GM18502 (cell line): ENCODE measurements around the gene MCMBP.
"Not testable (repeated sequence)": the region's sequence is repeated elsewhere in the genome, so short reads cannot be mapped to it uniquely, and the experiment has no call there.

Experiments
- ATAC-seq: cut with Tn5 transposase; IDR thresholded peaks from one replicate; pipeline ENCODE4 v1.9.1; 2021; ENCODE audit warnings: mild to moderate bottlenecking; ENCODE audit not compliant: unreplicated experiment, poor library complexity

MCMBP gene

DNA sequence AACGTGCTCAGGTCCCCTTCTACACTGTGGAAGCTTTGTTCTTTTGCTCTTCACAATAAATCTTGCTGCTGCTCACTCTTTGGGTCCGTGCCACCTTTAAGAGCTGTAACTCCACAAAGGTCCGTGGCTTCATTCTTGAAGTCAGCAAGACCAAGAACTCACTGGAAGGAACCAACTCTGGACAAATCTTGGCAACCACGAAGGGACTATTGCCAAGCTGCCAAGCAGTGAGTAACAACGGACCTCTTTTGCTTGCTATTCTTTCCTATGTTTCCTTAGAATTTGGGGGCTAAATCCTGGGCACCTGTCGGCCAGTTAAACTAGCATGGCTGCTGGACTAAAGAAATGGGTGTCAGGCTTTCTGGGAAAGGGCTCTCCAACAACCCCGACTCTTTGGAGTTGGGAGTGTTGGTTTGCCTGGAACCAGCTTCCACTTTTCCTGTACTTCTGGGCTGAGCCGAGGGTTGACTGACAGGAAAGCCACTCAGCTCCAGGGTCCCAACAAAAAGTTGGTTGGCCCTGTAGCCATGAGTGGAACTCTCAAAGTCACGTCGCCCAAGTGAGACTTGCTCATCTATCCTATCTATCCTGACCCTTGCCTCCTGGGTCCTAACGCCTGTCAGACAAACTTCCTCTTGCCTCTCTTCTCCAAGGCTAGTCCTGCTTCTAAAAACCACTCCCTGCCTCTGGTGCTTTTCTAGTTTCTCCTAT, 11.4 kb upstream of the MCMBP start:
- ATAC-seq = not testable (repeated sequence)

DNA sequence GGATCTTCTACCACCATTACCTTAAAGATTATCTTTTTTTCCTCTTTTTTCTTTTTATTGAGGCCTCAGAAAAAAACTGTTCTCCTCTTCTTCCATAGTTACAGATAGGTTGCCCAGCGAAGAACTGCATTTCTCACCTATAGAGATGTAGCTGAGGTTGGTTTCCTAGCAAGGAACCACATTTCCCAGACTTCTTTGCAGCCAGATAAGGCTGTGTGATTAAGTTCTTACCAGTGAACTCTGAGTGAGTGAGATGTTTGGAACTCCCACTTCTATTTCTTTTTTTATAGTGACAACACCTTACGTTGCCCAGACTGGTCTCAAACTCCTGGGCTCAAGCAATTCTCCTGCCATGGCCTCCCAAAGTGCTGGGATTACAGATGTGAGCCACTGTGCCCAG, 5.9 kb upstream of the MCMBP start:
- ATAC-seq = no peak

DNA sequence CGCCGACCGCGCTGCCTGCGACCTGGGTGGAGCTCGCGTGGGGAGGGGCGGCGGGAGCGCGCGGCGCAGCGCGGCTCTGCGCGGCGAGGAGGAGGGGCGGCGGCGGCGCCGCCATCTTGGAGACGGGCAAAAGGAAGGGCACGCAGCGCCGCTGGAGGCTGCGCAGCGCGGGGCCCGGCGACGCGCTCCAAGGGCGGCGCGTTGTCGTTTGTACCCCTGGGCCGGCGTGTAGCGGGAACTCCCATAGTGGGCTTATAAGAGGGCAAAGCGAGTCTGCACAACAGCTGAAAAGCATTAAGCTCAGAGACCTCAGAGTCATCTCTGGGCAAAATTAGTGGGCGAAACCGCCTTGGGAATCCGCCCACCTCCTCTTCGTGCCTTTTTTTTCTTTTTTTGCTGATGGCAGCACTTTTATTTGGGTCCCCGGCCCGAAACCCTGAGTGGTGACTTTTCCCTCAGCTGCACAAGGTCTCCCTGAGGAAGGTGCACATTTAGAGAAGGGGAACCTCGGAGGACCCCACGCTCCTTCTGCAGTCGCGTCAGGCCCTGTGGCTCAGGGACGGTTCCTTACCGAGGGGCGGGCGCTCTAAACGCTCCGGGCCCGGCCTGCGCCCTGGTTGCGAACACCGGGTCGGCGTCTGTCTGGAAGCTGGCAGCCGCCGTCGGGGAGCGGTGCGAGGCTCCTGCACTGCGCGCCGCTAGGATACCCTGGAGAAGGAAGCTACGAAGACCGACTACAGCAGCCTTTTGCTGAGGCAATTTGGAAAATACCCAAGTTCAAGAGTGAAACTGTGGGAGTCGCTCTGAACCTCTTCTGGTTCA, 428 bp upstream of the MCMBP start:
- peak; percentile 81 for ATAC-seq

DNA sequence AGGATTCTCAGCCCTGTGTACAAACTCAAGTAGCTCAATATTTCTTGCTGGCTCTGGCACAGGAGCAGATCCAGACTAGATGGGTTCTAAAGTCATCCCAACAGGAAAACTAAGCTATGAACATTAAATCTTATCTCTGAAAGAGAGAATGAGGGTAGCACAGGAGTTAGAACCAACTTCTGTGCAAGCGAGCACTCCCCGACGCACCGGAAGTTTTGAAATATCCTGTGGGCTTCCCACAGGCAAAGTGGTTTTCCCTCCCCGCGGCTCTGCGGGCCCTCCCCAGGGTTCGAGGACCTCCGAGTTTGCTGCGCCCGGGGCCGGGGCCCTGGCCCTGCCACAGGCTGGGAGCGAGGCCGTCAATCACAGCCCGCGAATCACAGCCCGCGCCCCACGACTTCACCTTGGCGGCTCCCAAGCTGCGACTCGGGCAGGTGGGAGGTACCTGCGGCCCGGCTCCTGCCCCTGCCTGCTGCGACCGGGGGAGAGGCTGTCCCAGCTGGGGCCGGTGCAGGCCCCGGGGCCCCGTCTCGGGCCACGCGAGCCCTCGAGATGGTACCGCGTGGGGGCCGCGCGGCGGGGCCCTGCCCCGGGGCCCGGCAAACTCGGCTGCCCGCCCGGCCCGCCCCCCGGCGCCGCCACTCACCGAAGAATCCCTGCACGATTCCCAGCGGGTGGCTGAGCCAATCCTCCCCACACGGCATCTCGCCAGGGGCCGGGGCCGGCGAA, 598 bp downstream of the MCMBP start:
- peak; percentile 46 for ATAC-seq

DNA sequence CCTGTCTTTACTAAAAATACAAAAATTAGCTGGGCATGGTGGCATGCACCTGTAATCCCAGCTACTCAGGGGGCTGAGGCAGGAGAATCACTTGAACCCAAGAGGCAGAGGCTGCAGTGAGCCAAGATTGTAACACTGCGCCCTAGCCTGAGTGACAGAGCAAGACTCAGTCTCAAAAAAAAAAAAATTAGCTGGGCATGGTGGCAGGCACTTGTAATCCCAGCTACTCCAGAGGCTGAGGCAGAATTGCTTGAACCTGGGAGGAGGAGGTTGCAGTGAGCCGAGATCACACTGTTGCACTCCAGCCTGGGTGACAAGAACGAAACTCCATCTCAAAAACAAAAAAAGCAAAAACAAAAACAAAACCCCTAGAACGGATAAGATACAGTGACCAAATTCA, 3.2 kb downstream of the MCMBP start:
- ATAC-seq = not testable (repeated sequence)

DNA sequence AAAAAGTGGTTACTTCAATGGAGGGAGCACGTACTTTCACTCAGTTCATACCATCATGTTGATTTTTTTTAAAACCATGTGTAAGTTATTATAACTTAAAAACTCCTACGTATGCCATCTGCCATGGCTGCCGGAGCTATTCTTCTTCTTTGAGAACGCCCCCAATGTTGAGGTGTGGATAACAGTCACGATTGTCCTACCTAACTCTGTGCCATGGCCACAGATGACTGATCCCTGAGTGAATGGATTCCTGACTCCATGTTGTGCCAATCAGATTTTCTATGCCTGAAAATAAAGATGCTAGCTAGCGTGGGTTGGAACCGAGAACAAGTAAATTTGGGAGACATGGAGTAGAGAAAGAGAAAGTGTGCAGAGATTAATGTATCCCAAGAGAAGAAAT, 5.3 kb downstream of the MCMBP start:
- no peak for ATAC-seq

DNA sequence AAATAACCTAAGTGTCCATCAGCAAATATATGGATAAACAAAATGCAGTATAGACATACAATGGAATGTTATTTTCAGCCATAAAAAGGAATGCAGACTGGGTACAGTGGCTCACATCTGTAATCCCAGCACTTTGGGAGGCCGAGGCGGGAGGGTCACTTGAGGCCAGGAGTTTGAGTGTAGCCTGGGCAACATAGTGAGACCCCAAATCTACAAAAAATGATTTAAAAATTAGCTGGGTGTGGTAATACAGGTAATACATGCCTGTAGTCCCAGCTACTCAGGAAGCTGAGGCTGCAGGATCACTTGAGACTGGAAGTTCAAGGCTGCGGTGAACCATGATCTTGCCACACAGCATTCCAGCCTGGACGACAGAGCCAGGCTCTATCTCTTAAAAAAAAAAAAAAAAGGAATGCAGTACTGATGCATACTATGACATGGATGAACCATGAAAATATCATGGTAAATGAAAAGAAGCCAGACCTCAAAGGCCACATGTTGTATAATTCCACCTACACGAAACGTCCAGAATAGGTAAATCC, 6.9 kb downstream of the MCMBP start:
- ATAC-seq = no peak

DNA sequence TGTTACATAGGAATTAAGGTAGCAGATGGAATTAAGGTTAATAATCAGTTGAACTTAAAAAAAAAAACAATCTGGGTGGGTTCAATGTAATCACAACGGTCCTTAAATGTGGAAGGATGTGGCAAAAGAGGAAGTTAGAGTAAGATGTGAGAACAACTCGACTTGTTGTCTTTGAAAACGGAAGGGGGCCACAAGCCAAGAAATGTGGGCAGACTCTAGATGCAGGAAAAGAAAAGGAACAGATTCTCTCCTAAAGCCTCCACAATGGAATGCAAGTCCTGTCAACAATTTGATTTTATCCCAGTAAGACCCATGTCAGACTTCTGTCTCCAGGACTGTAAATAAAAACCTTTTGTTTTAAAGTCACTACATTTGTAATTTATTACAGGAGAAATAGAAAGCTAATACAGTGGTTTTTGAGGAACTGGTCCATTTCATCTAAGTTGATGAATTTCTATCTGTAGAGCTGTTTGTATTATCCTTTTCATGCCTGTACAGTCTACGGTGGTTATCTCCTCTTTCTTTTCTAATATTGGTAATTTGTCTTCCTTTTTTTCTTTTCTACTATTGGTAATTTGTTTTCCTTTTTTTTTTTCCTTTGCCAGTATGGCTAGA, 8.6 kb downstream of the MCMBP start:
- no peak for ATAC-seq

DNA sequence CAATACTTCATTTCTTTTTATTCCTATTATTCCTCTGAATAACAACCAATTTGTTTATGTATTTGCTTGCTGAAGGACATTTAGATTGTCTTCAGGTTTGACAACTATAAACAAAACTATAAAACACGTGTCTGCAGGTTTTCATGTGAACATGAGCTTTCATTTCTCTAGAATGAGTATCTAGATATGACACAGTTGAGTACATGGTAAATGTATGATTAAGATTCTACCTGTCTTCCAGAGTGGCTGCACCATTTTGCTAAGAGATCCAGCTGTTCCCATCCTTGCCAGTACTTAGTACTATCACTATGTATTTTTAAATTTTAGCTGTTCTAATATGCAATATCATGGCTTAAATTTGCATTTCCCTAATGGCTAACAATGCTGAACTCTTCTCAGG, 10.1 kb downstream of the MCMBP start:
- no peak for ATAC-seq

DNA sequence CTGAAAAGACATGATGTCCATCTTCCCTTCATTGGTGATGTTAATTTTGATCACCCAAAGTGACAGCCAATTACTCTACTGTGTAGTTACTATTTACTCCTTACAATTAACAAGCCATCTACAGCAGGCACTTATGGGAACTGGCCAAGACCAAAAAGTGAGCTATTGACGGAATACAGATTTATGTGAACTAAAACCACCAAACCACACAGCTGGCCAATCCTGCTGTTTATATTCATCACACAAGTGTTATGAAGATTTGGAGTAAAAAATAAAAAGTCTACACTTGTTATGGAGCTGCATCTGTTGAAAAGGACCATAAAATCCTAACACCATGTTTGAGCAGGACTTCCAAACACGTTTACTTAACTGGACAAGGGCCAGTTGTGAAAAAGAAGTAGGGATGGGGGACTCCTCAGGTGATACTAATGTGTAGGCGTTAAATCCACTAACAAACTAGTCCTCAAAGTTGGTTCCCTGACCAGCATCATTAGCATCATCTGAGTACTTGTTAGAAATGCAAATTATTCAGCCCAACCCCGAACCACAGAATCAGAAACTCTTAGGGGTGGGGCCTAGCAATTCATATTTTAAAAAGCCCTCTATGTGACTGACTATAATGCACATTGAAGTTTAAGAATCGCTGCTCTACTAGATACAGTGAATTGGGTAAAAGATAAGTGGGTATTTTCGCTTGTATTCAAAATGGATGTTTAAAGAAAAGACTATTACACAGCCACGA, 11.6 kb downstream of the MCMBP start:
- no peak for ATAC-seq

DNA sequence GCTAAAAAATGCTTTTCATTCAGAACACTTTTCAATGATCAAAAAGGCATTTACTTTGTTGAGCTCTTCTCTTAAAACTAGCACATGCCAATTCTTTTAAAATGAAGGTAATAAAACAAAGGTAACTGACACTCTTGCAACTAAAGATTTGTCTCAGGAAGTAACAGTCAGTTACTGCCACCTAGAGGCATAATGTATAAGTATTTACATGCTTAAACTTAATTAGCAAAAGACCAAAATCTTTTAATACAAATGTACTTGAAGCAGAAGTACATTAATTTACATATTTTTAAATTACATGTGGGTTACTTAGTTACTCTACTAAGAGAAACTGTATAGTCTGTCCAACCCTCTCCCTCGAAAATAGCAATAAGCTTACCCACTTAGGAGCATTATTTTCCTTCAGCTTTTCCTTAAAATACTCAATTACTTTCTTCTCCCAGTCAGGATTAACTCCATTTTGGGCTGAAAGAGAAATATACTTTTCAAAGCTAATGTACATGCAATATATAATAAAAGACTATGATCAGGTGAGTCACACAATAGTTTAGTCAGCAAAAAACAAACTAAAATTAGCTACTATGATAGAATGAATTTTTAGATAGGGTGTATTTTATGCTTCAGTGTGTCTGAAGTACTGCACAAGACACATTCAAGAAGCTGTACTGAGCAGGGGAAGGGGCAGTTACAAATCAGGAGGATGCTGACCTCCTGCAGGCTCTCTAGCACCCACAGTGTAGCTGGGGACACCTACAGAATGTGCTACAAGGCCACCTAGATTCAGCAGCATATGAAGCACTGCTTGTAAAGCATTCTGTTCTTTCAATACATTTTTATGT, 13.0 kb downstream of the MCMBP start:
- no peak for ATAC-seq

DNA sequence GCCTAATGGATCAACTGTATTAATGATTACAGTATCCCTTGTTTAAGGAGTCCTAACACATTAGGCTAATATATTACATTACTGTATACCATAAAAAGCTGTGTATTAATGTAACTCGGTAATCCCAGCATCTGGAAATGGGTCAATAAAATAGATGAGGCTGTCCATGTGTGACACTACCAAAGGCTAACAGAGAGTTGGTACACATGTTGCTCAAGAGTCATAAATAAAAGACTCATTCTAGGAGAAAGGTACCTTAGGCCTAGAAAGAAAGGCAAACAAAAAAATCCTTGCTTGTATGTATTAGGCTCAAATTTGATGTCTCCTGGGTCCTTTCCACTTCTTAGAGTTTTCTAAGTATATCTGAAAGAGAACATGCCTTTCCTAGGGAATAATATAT, 14.6 kb downstream of the MCMBP start:
- ATAC-seq = no peak

DNA sequence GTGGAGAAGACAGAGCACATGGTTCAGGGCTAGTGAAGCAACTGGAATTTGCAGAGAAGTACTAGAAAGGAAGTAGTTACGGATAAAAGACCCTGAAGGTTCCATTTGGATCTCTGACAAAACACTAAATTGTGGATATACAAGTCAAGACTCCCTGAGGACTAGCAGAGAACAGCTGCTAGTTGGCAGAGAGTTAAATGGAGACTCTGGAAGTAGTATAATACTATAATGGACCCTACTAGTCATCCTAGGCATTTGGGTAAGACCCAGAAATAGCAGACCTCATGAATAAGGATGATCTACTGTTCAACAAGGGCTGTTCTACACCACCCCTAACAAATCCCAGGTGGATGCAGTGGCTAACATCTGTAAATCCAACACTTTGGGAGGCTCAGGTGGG, 19.1 kb downstream of the MCMBP start:
- ATAC-seq = no peak

DNA sequence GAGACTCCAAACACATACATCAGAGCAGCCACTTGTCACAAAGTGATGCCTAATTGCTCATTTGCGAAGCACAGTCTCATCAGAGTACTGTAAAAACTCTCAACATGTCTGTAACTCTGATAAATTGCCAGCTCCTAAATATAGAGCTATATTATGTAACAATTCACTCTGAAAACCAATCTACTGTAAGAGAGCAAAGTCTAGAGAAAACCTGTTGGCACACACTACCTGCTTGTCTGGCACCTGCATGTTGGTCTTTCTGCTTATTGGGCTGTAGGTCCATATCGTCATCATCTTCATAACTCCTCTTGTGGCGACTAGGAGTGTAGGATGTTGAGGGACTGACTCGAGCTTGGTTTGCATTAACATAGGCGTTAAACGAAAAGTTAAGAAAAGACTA, 19.8 kb downstream of the MCMBP start:
- ATAC-seq = no peak

DNA sequence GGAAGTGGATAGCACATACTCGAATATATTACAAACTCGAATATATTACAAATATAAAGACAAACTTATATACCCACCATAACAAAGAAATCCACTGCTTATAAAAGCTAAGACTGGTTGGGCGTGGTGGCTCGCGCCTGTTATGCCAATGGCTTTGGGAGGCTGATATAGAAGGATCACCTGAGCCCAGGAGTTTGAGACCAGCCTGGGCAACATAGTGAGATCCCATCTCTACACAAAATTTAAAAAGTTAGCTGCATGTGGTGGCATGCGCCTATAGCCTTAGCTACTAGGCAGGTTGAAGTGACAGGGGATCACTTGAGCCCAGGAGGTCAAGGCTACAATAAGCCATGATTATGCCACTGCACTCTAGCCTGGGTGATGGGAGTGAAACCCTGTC, 20.4 kb downstream of the MCMBP start:
- ATAC-seq = no peak

DNA sequence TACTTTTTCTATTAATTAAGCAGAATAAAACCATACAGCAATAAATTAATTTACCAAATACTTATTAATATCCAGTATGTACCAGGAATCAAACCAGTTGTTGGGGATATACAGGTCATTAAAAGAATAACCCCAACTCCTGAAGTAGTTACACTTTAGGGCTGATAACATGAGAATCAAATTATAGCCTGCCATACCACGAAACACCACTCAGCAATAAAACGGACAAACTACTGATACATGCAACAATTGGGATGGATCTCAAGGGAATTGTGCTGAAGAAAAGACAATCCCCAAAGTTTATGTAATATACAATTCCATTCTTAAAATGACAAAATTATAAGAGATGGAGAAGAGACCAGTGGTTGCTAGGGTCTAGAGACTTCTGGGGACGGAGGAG, 22.7 kb downstream of the MCMBP start:
- ATAC-seq = no peak

DNA sequence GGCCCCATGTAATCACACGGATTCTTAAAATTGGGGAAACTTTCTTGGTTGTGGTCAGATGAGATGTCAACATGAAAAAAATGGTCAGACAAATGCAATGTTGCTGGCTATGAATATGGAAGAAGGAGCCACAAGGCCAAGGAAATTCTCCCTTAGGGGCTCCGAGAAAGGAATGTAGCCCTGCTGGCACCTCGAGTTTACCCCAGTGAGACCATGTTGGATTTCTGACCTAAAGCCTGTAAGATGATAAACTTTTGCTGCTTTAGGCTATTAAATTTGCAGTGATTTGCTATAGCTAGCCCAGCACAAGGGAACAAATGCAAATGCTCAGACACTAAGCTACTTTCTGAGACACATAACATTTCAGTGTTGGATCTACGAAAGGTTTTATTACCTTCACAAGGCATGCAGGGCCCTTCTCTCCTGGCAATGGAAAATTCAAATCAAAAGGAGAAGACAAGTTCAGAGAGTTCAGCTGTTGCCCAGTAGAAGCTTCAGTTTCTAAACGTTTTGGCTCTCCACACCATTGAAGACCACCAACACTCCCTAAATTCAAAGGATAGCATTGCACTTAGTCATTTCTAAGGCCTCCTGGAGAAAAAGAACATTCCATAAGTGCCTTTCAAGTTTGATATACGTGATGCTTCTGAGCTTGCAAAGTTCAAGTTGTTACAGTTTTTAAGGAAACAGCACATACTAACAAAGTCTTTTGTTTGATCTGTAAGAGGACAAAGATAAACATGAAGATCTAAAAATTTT, 23.4 kb downstream of the MCMBP start:
- no peak for ATAC-seq

DNA sequence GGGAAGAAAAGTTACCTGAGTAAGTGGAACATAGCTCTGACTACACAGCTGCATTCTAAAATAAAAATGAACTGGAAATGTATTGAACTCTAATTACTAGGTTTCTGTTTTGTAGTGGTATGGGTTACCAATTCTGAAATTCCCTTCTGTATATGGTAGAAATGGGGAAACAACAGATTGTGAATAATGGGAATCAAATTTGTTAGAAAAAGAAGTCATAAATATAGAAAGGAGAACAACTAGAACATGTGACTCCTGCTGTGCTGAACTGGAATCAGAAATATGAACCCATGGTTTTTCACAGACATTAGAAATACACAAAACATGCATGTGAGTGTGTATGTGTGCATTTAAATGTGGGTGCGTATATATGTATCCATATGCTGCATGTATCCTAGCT, 27.0 kb downstream of the MCMBP start:
- ATAC-seq = no peak
